HG03025 (cell line): Measurements from ENCODE around the gene HINT3.
"Not testable (repeated sequence)": the region's sequence is repeated elsewhere in the genome, so short reads cannot be mapped to it uniquely, and the experiment has no call there.

Source experiments
- ATAC-seq: cut with Tn5 transposase; IDR thresholded peaks from one replicate; pipeline ENCODE4 v1.9.1; 2021; ENCODE audit warnings: mild to moderate bottlenecking, moderate library complexity; ENCODE audit not compliant: unreplicated experiment, low FRiP score

The HINT3 gene

GRCh38 chr6:125939026-125939425 is 17.5 kb upstream of the HINT3 start:
- no peak for ATAC-seq

GRCh38 chr6:125939791-125940190 is 16.8 kb upstream of the HINT3 start:
- no peak for ATAC-seq

GRCh38 chr6:125940247-125941041 is 16.1 kb upstream of the HINT3 start:
- no peak for ATAC-seq

GRCh38 chr6:125942672-125943527 is 13.7 kb upstream of the HINT3 start:
- no peak for ATAC-seq

- ATAC-seq = no peak
Observed at GRCh38 chr6:125943528-125944433, 12.8 kb upstream of the HINT3 start.

GRCh38 chr6:125944434-125944816 is 12.1 kb upstream of the HINT3 start:
- no peak for ATAC-seq

GRCh38 chr6:125944896-125945295 is 11.7 kb upstream of the HINT3 start:
- ATAC-seq = no peak

- ATAC-seq = no peak
Observed at GRCh38 chr6:125945378-125946141, 11.0 kb upstream of the HINT3 start.

GRCh38 chr6:125947615-125948014 is 9.0 kb upstream of the HINT3 start:
- no peak for ATAC-seq

- ATAC-seq = no peak
Observed at GRCh38 chr6:125948455-125948854, 8.1 kb upstream of the HINT3 start.

- ATAC-seq = no peak
Observed at GRCh38 chr6:125949069-125949468, 7.5 kb upstream of the HINT3 start.

GRCh38 chr6:125950293-125950692 is 6.3 kb upstream of the HINT3 start:
- no peak for ATAC-seq

- not testable (repeated sequence) for ATAC-seq
Observed at GRCh38 chr6:125950716-125951115, 5.9 kb upstream of the HINT3 start.

- no peak for ATAC-seq
Observed at GRCh38 chr6:125951323-125951722, 5.2 kb upstream of the HINT3 start.

- ATAC-seq = no peak
Observed at GRCh38 chr6:125952764-125953501, 3.6 kb upstream of the HINT3 start.

GRCh38 chr6:125953502-125953875 is 3.1 kb upstream of the HINT3 start:
- ATAC-seq = no peak

GRCh38 chr6:125954735-125955339 is 1.7 kb upstream of the HINT3 start:
- ATAC-seq = no peak

GRCh38 chr6:125955973-125956372 is 597 bp upstream of the HINT3 start:
- ATAC-seq = no peak

- no peak for ATAC-seq
Observed at GRCh38 chr6:125957391-125957693, 772 bp downstream of the HINT3 start.
